Gastroesophageal sphincter (tissue), 4 donors: ENCODE measurements around the gene SLC4A9. TPM values are rescaled to one million over a fixed set of nuclear protein-coding genes. Genes with fewer than 3 reads are reported as not detected.

Experiments
- ATAC-seq: fragments of 150-250 bp; one replicate; pipeline ENCODE4 v1.9.1; 2016; ENCODE audit warnings: mild to moderate bottlenecking, moderate library complexity
- H3K27ac ChIP-seq, 4 donors: fragments of 200-600 bp; sonication (generic) in 3 of 4; 1 replicate in 3 of 4; 2 replicates in 1 of 4; pipeline ENCODE4 v1.5.1; 2016 to 2019
- H3K27me3 ChIP-seq: fragments of 200-600 bp; sonication (generic); one replicate; pipeline ENCODE4 v1.5.1; 2019
- H3K36me3 ChIP-seq, 2 donors: fragments of 200-600 bp; sonication (generic); one replicate each; pipeline ENCODE4 v1.5.1; 2019; ENCODE audit warnings: control low read depth in 1 of 2
- H3K4me1 ChIP-seq, 3 donors: fragments of 200-600 bp; sonication (generic); 1 replicate in 2 of 3; 2 replicates in 1 of 3; pipeline ENCODE4 v1.5.1; 2016 to 2019; ENCODE audit warnings: control low read depth in 2 of 3
- H3K4me3 ChIP-seq, 2 donors: fragments of 200-600 bp; sonication (generic); one replicate each; pipeline ENCODE4 v1.5.1; 2019; ENCODE audit warnings: mild to moderate bottlenecking in 1 of 2, moderate library complexity in 1 of 2
- H3K9me3 ChIP-seq, 3 donors: fragments of 200-600 bp; sonication (generic); one replicate each; pipeline ENCODE4 v1.5.1; 2017 to 2019; ENCODE audit warnings: control low read depth in 2 of 3
- EP300 ChIP-seq: sonication (generic); formaldehyde crosslinking; IDR thresholded peaks from one replicate; pipeline ENCODE4 v1.6.1; 2017; ENCODE audit warnings: antibody characterized with exemption, mild to moderate bottlenecking
- POLR2A ChIP-seq, 2 donors: fragments of 450-650 bp; IDR thresholded peaks; one replicate each; pipeline ENCODE4 v1.6.1; 2017; ENCODE audit warnings: antibody characterized with exemption in 2 of 2, mild to moderate bottlenecking in 2 of 2, moderate library complexity in 1 of 2
- POLR2AphosphoS5 ChIP-seq: sonication (generic); formaldehyde crosslinking; IDR thresholded peaks from one replicate; pipeline ENCODE4 v1.6.1; 2017; ENCODE audit warnings: antibody characterized with exemption
- WGBS, 2 donors: methylation state at CpG; one replicate each; pipeline ENCODE4 v1.1.5; 2018; ENCODE audit warnings: low coverage in 1 of 2; 5-methylcytosine and 5-hydroxymethylcytosine counted together
- total RNA-seq, 4 donors: library from RNA; depleted of rRNA; stranded (reverse); fragments of >200 nt; gene quantifications; one replicate each; pipeline ENCODE4 v1.1.0, GENCODE V29; 2016
- TF ChIP-seq, protein P1 (sequence below), 4 experiments: fragments of 200-600 bp in 2 of 4; fragments of 450-650 bp in 2 of 4; sonication (generic) in 1 of 4; IDR thresholded peaks; one replicate each; pipeline ENCODE4 v1.5.1; 2017 to 2019; ENCODE audit warnings: antibody characterized with exemption in 4 of 4, mild to moderate bottlenecking in 2 of 4, moderate library complexity in 2 of 4

SLC4A9 gene
- total RNA-seq, 4 donors from 2014 or later, result not detected

DNA sequence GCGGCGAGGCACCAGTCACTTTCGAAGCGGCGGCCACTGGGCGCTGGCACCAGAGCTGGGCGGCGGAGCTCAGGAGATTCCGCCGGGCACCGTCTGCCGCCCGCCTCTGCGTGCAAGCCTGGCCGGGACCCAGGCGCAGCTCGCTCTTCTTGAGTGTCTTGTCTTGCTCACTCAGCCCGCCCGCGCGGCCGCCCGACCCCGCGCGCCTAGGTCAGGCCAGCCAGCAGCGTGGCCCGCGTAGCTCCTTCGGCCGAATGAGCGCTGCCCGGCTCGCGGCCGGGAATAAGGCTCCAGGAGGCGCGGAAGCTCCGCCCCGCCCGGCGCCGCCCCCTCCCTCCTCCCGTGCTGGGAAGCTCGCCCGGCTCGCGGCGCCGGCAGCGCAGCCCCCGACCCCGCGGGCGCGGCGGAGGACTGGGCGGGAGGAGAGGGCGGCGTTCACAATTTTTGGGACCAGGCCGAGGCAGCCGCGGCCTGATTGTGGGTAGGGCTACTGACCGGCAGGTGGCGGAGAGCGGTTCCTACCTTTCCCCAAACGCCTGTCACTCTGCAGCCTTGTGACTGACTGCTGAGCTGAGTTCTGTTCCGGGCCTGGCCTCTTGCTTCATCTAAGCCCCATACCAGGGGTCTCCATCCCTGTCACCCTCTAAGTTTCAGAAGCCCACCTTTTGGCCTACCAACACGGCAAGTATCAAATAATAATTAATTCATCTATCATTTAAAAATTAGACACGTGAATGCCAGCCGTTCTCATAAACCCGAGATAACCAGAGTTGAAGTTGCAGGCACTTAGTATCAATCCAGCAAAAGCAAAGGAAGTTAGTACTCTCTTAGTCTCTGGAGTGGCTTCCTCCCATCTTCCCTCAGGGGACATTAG lies 13.4 kb upstream of the SLC4A9 start, which contains the start of gene HBEGF:
HBEGF (minus strand) TSS at position 256 of the 874 bp plus-strand sequence. CDS start 275 bp downstream, outside the sequence.
- H3K4me1 ChIP-seq, result peaks cover 0 to 58% (median 12%) of the 10 kb centered on the region in 3 donors
- peak within 1 kb of the TSS; percentile 35 to 88 (median 84) for H3K27ac ChIP-seq
- peak; percentile 90 for ATAC-seq
- no peaks in the 10 kb centered on the region for H3K27me3 ChIP-seq
- H3K4me3 ChIP-seq, result peak within 1 kb of the TSS; percentile 66 to 75
- TF ChIP-seq POLR2AphosphoS5 (peak; percentile 88), POLR2A (IDR thresholded peaks at IDR 0.05) (peak; percentile 84 to 90), EP300 (no peak)
- TF ChIP-seq, protein P1, sequence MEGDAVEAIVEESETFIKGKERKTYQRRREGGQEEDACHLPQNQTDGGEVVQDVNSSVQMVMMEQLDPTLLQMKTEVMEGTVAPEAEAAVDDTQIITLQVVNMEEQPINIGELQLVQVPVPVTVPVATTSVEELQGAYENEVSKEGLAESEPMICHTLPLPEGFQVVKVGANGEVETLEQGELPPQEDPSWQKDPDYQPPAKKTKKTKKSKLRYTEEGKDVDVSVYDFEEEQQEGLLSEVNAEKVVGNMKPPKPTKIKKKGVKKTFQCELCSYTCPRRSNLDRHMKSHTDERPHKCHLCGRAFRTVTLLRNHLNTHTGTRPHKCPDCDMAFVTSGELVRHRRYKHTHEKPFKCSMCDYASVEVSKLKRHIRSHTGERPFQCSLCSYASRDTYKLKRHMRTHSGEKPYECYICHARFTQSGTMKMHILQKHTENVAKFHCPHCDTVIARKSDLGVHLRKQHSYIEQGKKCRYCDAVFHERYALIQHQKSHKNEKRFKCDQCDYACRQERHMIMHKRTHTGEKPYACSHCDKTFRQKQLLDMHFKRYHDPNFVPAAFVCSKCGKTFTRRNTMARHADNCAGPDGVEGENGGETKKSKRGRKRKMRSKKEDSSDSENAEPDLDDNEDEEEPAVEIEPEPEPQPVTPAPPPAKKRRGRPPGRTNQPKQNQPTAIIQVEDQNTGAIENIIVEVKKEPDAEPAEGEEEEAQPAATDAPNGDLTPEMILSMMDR (IDR thresholded peaks at IDR 0.05), result peak in 3 of 4 experiments; percentile 47 to 57 (median 56)
- peaks cover 0 to 12% of the 10 kb centered on the region in 2 donors for H3K36me3 ChIP-seq
- H3K9me3 ChIP-seq, result no peaks in the 10 kb centered on the region
- WGBS, 2 donors, result 0 to 6% methylated on average over 2 to 6 of the region's 72 CpGs

DNA sequence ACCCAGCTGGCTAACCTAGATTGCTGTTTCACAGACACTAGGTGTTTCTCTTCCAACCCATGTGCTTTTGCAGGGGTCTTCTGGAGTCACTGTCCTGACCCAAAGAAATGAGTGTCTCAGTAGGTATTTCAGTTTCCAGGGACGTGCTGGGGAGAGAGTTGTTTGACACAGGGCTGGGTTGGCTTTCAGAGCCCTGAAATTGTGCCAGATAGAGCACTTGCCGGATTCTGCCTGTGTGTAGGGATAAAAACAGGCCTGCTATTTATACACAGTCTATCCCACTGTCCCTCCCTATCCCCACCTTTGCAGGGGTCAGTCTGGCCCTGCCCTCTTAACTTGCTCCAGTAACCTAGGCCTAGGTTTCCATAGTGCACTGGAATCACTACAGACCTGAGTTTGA lies 12.6 kb upstream of the SLC4A9 start:
- WGBS, 2 donors, result 15% methylated on average over 2 of the region's 2 CpGs; no CpG with 5 or more reads in 1 of the 2 donors
- no peak for TF ChIP-seq POLR2A (IDR thresholded peaks at IDR 0.05)
- no peak for TF ChIP-seq EP300
- no peak for TF ChIP-seq POLR2AphosphoS5
- TF ChIP-seq, protein P1 (IDR thresholded peaks at IDR 0.05), result no peak
- H3K27ac ChIP-seq, result peak overlapping the region; percentile 35 to 88 (median 84)

DNA sequence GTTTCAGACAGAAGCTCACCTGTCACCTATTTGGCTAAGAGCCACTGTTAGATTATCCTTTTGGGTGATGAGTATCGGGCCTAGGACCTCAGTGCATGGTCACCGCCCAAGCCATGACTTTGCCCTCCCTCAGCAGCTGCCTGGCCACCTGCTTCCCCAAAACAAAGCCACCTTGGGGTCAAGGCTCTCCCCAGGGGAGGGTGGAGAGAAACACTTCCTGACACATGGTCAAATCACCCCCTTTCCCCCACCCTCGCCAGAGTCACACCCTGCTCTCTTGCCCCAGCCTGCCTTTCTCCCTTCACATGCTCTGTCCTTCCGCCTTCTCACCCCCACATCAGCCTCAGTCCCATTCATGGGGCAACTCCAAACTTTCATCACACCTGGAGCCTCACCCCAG lies 11.9 kb upstream of the SLC4A9 start:
- WGBS, 2 donors, result 29% methylated on average over 1 of the region's 4 CpGs; no CpG with 5 or more reads in 1 of the 2 donors
- H3K27ac ChIP-seq, result peak overlapping the region in 2 of 4 donors; percentile 82 to 88

More for the DNA sequence above, 12.6 kb upstream of the SLC4A9 start:
- Histone ChIP-seq H3K36me3 (peaks cover 0 to 4% of the 10 kb centered on the region in 2 donors), H3K9me3 (no peaks in the 10 kb centered on the region), H3K4me3 (no peak overlapping the region), H3K4me1 (peaks cover 0 to 50% (median 9%) of the 10 kb centered on the region in 3 donors), H3K27me3 (no peaks in the 10 kb centered on the region)
- ATAC-seq, result no peak

DNA sequence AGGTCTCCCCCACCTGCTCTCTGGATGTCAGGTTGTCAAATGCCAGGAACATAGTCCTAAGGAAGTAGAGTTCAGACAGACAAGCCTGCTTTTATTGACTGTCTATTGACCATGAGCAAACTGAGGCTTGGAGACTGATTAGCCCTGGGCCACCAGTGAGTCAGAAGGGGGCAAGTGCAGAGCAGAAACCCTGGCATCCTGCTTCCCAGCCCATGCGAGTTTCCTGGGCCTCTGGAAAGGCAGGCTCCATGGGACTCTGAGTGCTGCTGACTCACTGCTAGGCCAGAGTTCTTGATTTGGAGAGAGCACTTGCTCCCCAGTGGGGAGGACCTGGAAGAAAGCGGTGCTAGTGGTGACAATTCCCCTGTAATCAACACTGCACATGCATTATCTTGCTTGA lies 10.8 kb upstream of the SLC4A9 start:
- peaks cover 0 to 36% (median 9%) of the 10 kb centered on the region in 3 donors for H3K4me1 ChIP-seq
- no peak overlapping the region for H3K27ac ChIP-seq
- no peaks in the 10 kb centered on the region for H3K9me3 ChIP-seq
- no peaks in the 10 kb centered on the region for H3K27me3 ChIP-seq
- TF ChIP-seq, protein P1 (IDR thresholded peaks at IDR 0.05), result no peak
- TF ChIP-seq POLR2A (IDR thresholded peaks at IDR 0.05) (no peak), POLR2AphosphoS5 (no peak), EP300 (no peak)
- ATAC-seq, result no peak
- H3K36me3 ChIP-seq, result no peaks in the 10 kb centered on the region
- WGBS, 2 donors, result 100% methylated on average over 1 of the region's 2 CpGs; no CpG with 5 or more reads in 1 of the 2 donors
- H3K4me3 ChIP-seq, result no peak overlapping the region

More for the DNA sequence above, 11.9 kb upstream of the SLC4A9 start:
- no peak for TF ChIP-seq POLR2A (IDR thresholded peaks at IDR 0.05)
- TF ChIP-seq EP300, result no peak
- TF ChIP-seq POLR2AphosphoS5, result no peak
- TF ChIP-seq, protein P1 (IDR thresholded peaks at IDR 0.05), result no peak
- Histone ChIP-seq H3K9me3 (no peaks in the 10 kb centered on the region), H3K27me3 (no peaks in the 10 kb centered on the region), H3K4me3 (no peak overlapping the region), H3K36me3 (no peaks in the 10 kb centered on the region), H3K4me1 (peaks cover 0 to 46% (median 9%) of the 10 kb centered on the region in 3 donors)
- no peak for ATAC-seq
